Endothelial cell of umbilical vein (primary cell): ENCODE results near the gene CACNA2D3. TPM values are rescaled to one million over a fixed set of nuclear protein-coding genes. Genes with fewer than 3 reads are reported as not detected.

Experiments used
- BruUV-seq: library from RNA; stranded (reverse); fragments of 400-500 nt; replicated peaks from 2 replicates; lab custom pipeline; 2021; lab: Mats Ljungman, UMichigan
- CTCF ChIA-PET: fragments of 300-600, 350-600 bp; sonication (Branson Sonifier 250); formaldehyde crosslinking; loops from one replicate; lab custom pipeline; 2021; ENCODE audit warnings: antibody characterized with exemption, inconsistent platforms; lab: Charles Lee
- POLR2A ChIA-PET: fragments of 300-600, 350-600 bp; sonication (Branson Sonifier 250); formaldehyde crosslinking; loops from one replicate; lab custom pipeline; 2021; ENCODE audit warnings: antibody characterized with exemption, inconsistent platforms; lab: Charles Lee
- DNase-seq: peaks from one replicate; pipeline ENCODE4 v3.0.0-alpha.2; 2011; ENCODE audit warnings: low read depth, low spot score
- FAIRE-seq: peaks from 2 replicates; lab custom pipeline; 2011; peaks lifted over from hg19 to GRCh38; lab: Jason Lieb, UNC
- H2AFZ ChIP-seq: 2 replicates; pipeline ENCODE4 v1.6.0; 2012; ENCODE audit warnings: low read depth, low read length, control low read depth, inconsistent platforms
- H3K27ac ChIP-seq: 2 replicates; pipeline ENCODE4 v1.5.1; 2011; ENCODE audit warnings: low read depth, mild to moderate bottlenecking, control low read depth, low read length, moderate library complexity; ENCODE audit not compliant: insufficient read depth
- H3K27me3 ChIP-seq, 2 experiments: 2 replicates each; pipeline versions ENCODE4 v1.6.0 to v1.6.1; 2011; ENCODE audit warnings: low read length in 2 of 2, mixed read lengths in 1 of 2; ENCODE audit not compliant: control insufficient read depth in 2 of 2, insufficient read depth in 2 of 2
- H3K36me3 ChIP-seq, 2 experiments: 2 replicates in 1 of 2; 3 replicates in 1 of 2; pipeline ENCODE4 v1.5.1; 2011; ENCODE audit warnings: low read length in 2 of 2, mild to moderate bottlenecking in 1 of 2, moderate library complexity in 1 of 2; ENCODE audit not compliant: control insufficient read depth in 2 of 2, insufficient read depth in 2 of 2; ENCODE audit errors: extremely low read depth in 1 of 2
- H3K4me1 ChIP-seq: 3 replicates; pipeline ENCODE4 v1.5.1; 2011; ENCODE audit warnings: mild to moderate bottlenecking, low read length; ENCODE audit not compliant: control insufficient read depth, insufficient read depth; ENCODE audit errors: extremely low read depth
- H3K4me2 ChIP-seq: 2 replicates; pipeline ENCODE4 v1.6.1; 2011; ENCODE audit warnings: low read length, control low read depth, mixed read lengths; ENCODE audit not compliant: insufficient read depth
- H3K4me3 ChIP-seq, 3 experiments: fragments of 200-600 bp in 1 of 3; sonication (generic), shearing (Covaris generic) in 1 of 3; replicated peaks in 1 of 3; 2 replicates each; pipeline ENCODE4 v1.5.1; 2011 to 2016; ENCODE audit warnings: control low read depth in 3 of 3, low read length in 3 of 3, mild to moderate bottlenecking in 2 of 3, inconsistent platforms in 1 of 3, low read depth in 1 of 3, moderate library complexity in 1 of 3; ENCODE audit not compliant: insufficient read depth in 1 of 3
- H3K79me2 ChIP-seq: 2 replicates; pipeline ENCODE4 v1.6.0; 2012; ENCODE audit warnings: low read length, inconsistent platforms; ENCODE audit not compliant: control insufficient read depth, insufficient read depth
- H3K9ac ChIP-seq: replicated peaks from 2 replicates; pipeline ENCODE3; 2011; ENCODE audit warnings: low read length, control low read depth; ENCODE audit not compliant: insufficient read depth; ENCODE audit errors: extremely low read depth
- H3K9me1 ChIP-seq: replicated peaks from 3 replicates; pipeline ENCODE4 v1.6.0; 2011; ENCODE audit warnings: mild to moderate bottlenecking, low read length; ENCODE audit not compliant: control insufficient read depth, insufficient read depth; ENCODE audit errors: extremely low read depth
- H3K9me3 ChIP-seq: replicated peaks from 2 replicates; pipeline ENCODE4 v1.5.1; 2012; ENCODE audit warnings: low read length, inconsistent platforms; ENCODE audit not compliant: control insufficient read depth, insufficient read depth
- H4K20me1 ChIP-seq: replicated peaks from 2 replicates; pipeline ENCODE3; 2011; ENCODE audit warnings: mild to moderate bottlenecking, low read length; ENCODE audit not compliant: control insufficient read depth, insufficient read depth; ENCODE audit errors: extremely low read depth
- CTCF ChIP-seq, 2 donors: IDR thresholded peaks; 1 replicate in 1 of 2; 2 replicates in 1 of 2; pipeline ENCODE4 v1.5.1; 2011; ENCODE audit warnings: low read length in 2 of 2, mild to moderate bottlenecking in 2 of 2, moderate library complexity in 2 of 2, control low read depth in 1 of 2, inconsistent platforms in 1 of 2, low read depth in 1 of 2; ENCODE audit not compliant: insufficient read depth in 1 of 2; ENCODE audit errors: extremely low read depth in 1 of 2
- EZH2 ChIP-seq: IDR thresholded peaks from 2 replicates; pipeline ENCODE4 v1.6.1; 2012; ENCODE audit warnings: borderline replicate concordance, low read depth, mild to moderate bottlenecking, moderate library complexity, low read length, inconsistent platforms; ENCODE audit not compliant: severe bottlenecking
- FOS ChIP-seq: IDR thresholded peaks from 2 replicates; pipeline ENCODE4 v1.6.1; 2011; ENCODE audit warnings: mild to moderate bottlenecking, low read length, moderate library complexity, borderline replicate concordance; ENCODE audit not compliant: insufficient read depth
- GATA2 ChIP-seq: IDR thresholded peaks from 2 replicates; pipeline ENCODE4 v1.7.0; 2011; ENCODE audit warnings: low read depth, mild to moderate bottlenecking, moderate library complexity, mixed read lengths, low read length; ENCODE audit not compliant: insufficient read length, insufficient read depth
- JUN ChIP-seq: IDR thresholded peaks from 2 replicates; pipeline ENCODE4 v1.6.1; 2011; ENCODE audit warnings: borderline replicate concordance, low read depth; ENCODE audit not compliant: insufficient read length, insufficient read depth
- MAX ChIP-seq: IDR thresholded peaks from 2 replicates; pipeline ENCODE4 v1.6.1; 2011; ENCODE audit not compliant: insufficient read depth, insufficient read length
- MYC ChIP-seq: IDR thresholded peaks from one replicate; pipeline ENCODE4 v1.6.1; 2011; ENCODE audit warnings: mild to moderate bottlenecking, low read depth, low read length
- POLR2A ChIP-seq: IDR thresholded peaks from 2 replicates; pipeline ENCODE4 v1.6.1; 2012; ENCODE audit warnings: low read depth, mild to moderate bottlenecking, control low read depth, low read length
- POLR2AphosphoS5 ChIP-seq: IDR thresholded peaks from 2 replicates; pipeline ENCODE4 v1.6.1; 2012; ENCODE audit warnings: low read depth, mild to moderate bottlenecking, control low read depth, low read length, moderate library complexity; ENCODE audit not compliant: insufficient read depth
- dilution Hi-C: fragments of 300-500 bp; cut with MboI; formaldehyde crosslinking; loops from one replicate; pipeline ENCODE4 v1.15.0; 2019; ENCODE audit warnings: low sequenced_read_pairs; ENCODE audit not compliant: extremely low pct_ligation_motif_present
- intact Hi-C: fragments of 100-400 bp; cut with micrococcal nuclease; formaldehyde crosslinking; loops from one replicate; pipeline ENCODE4 v1.10.0; 2022
- polyA plus RNA-seq, 4 experiments: library from polyadenylated mRNA; depleted of rRNA in 3 of 4; stranded (reverse) in 3 of 4; unstranded in 1 of 4; fragments of >200 nt; gene quantifications; 2 replicates each; pipeline versions ENCODE4 v1.2.1 to v1.2.3, GENCODE V29; 2011 to 2012; ENCODE audit warnings: missing spikeins in 1 of 4
- total RNA-seq: library from RNA; stranded (reverse); gene quantifications from 2 replicates; pipeline ENCODE4 v1.2.3, GENCODE V29; 2021

The CACNA2D3 gene
- total and polyA plus RNA-seq, 2 donors (not counting 3 experiments of a cell fraction or from before 2014, with no cell fraction given), result not detected

- BruUV-seq, result no TSS peak
- H3K4me2 ChIP-seq, result no peak overlapping the region
- dilution Hi-C loops, result no loop called here
- H3K9ac ChIP-seq, result no peak overlapping the region
- ChIA-PET CTCF (no interaction called here), POLR2A (no interaction called here)
- intact Hi-C loops, result no loop called here
- H3K4me1 ChIP-seq, result no peaks in the 10 kb centered on the region
- no peak overlapping the region for H3K4me3 ChIP-seq
- DNase-seq, result no peak
- FAIRE-seq, result no peak
- no peaks in the 10 kb centered on the region for H3K9me1 ChIP-seq
- H3K27me3 ChIP-seq, result no peaks in the 10 kb centered on the region
- no peaks in the 10 kb centered on the region for H4K20me1 ChIP-seq
- H3K9me3 ChIP-seq, result peaks cover 4% of the 10 kb centered on the region
- no peaks in the 10 kb centered on the region for H3K36me3 ChIP-seq
- H3K27ac ChIP-seq, result no peak overlapping the region
- no peaks in the 10 kb centered on the region for H3K79me2 ChIP-seq
- H2AFZ ChIP-seq, result no peak overlapping the region
- TF ChIP-seq CTCF (IDR thresholded peaks at IDR 0.05; ENCODE audit: extremely low read depth in 1 of 2, insufficient read depth in 1 of 2, low read depth in 1 of 2, low read length in 2 of 2) (no peak), MYC (no peak), MAX (no peak), EZH2 (no peak), JUN (no peak), FOS (no peak), GATA2 (no peak), POLR2AphosphoS5 (no peak), POLR2A (no peak)
Observed at GRCh38 chr3:54283470-54283869, 161.1 kb downstream of the CACNA2D3 start.
